WERI-Rb-1 (cell line): Measurements from ENCODE around the gene RLN3.

Experiments used
- DNase-seq: peaks from one replicate; pipeline ENCODE4 v3.0.0-alpha.2; 2020
- H3K27ac ChIP-seq: fragments of 250-450 bp; sonication (Bioruptor Pico); 2 replicates; pipeline ENCODE4 v1.5.1; 2020; ENCODE audit warnings: mild to moderate bottlenecking, moderate library complexity
- H3K27me3 ChIP-seq: fragments of 250-450 bp; sonication (Bioruptor Pico); 2 replicates; pipeline ENCODE4 v1.5.1; 2021; ENCODE audit warnings: mild to moderate bottlenecking, low read depth, moderate library complexity; ENCODE audit not compliant: insufficient read depth, severe bottlenecking
- H3K36me3 ChIP-seq: fragments of 250-450 bp; sonication (Bioruptor Pico); 2 replicates; pipeline ENCODE4 v1.5.1; 2020; ENCODE audit warnings: mild to moderate bottlenecking, moderate library complexity
- H3K4me3 ChIP-seq: 2 replicates; pipeline ENCODE4 v1.5.1; 2011; ENCODE audit warnings: low read depth, mild to moderate bottlenecking, control low read depth, low read length
- H3K9me3 ChIP-seq: fragments of 250-450 bp; sonication (Bioruptor Pico); 2 replicates; pipeline ENCODE4 v1.5.1; 2021; ENCODE audit warnings: mild to moderate bottlenecking, moderate library complexity; ENCODE audit not compliant: severe bottlenecking
- TF ChIP-seq, protein P1 (sequence below): IDR thresholded peaks from 2 replicates; pipeline ENCODE4 v1.5.1; 2011; ENCODE audit warnings: low read depth, mild to moderate bottlenecking, control low read depth, inconsistent platforms, low read length

The RLN3 gene

DNA sequence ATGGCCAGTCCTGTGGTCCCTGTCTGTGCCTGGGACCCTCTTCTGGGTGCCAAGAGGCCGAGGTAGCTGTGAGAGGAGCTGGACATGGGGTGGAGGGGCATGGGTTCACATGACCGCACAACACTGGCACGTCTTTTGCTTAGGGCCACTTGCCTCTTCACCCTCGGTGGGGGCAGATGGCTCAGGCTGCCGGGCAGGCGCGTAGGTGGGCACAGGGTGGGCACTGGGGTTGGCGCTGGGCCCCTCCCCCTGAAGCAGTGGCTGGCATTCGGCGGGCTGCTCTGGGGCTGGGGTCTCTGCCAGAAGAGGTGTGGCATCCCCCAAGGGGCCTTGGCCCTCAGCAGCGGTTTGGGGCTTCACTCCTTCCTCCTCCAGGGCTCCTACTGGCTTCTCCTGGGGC is 25.6 kb downstream of the RLN3 start:
- peaks cover under 1% of the 10 kb centered on the region for H3K9me3 ChIP-seq
- no peak overlapping the region for H3K27ac ChIP-seq
- no peak overlapping the region for H3K4me3 ChIP-seq
- DNase-seq = no peak
- H3K36me3 ChIP-seq = peaks cover 2% of the 10 kb centered on the region; the same call in 1 of the 2 replicates
- TF ChIP-seq, protein P1, sequence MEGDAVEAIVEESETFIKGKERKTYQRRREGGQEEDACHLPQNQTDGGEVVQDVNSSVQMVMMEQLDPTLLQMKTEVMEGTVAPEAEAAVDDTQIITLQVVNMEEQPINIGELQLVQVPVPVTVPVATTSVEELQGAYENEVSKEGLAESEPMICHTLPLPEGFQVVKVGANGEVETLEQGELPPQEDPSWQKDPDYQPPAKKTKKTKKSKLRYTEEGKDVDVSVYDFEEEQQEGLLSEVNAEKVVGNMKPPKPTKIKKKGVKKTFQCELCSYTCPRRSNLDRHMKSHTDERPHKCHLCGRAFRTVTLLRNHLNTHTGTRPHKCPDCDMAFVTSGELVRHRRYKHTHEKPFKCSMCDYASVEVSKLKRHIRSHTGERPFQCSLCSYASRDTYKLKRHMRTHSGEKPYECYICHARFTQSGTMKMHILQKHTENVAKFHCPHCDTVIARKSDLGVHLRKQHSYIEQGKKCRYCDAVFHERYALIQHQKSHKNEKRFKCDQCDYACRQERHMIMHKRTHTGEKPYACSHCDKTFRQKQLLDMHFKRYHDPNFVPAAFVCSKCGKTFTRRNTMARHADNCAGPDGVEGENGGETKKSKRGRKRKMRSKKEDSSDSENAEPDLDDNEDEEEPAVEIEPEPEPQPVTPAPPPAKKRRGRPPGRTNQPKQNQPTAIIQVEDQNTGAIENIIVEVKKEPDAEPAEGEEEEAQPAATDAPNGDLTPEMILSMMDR = no peak
- H3K27me3 ChIP-seq = no peaks in the 10 kb centered on the region

GRCh38 chr19:14054099-14054498 is 26.2 kb downstream of the RLN3 start:
- Histone ChIP-seq H3K4me3 (no peak overlapping the region), H3K36me3 (no peaks in the 10 kb centered on the region), H3K9me3 (no peaks in the 10 kb centered on the region), H3K27me3 (no peaks in the 10 kb centered on the region), H3K27ac (no peak overlapping the region)
- TF ChIP-seq, protein P1 = no peak
- DNase-seq = no peak

DNA sequence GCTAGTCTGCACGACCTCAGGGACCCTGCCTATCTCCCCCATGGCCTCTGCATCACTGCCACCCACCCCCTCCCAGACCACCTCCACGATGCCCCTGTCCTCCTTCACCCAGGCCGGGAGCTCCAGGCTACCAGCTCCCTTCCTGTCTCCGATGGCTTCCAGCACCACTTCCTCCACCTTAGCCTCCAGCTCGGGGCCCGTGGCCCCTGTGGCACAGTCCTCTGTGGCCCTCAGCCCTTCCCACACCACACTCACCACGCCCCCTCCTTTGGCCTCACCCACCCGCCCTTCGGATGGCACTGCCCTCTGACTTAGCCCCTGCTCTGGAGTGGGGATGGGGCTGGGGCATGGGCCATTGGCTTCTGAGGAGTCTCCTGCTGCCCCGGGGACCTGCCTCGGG is 26.8 kb downstream of the RLN3 start:
- no peaks in the 10 kb centered on the region for H3K36me3 ChIP-seq
- H3K27me3 ChIP-seq = no peaks in the 10 kb centered on the region
- no peaks in the 10 kb centered on the region for H3K9me3 ChIP-seq
- H3K4me3 ChIP-seq = no peak overlapping the region
- no peak overlapping the region for H3K27ac ChIP-seq
- TF ChIP-seq, protein P1 = no peak
- no peak for DNase-seq

DNA sequence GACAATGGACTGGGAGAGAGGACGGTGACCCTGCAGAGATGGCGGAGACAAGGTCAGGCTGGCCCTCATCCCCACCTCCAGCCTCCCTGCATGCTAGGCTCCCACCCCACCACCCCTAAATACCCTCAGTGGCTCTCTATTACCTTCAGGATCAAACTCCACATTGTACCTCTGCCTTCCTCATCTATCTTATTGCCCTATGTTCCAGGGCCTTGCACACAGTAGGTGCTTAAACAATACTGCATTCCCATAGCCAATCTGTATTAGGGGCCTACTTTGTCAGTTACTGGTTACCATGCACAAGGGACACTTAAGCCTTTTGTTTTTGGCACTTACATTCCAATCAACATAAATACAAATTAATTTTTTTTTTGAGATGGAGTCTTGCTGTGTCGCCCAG is 27.4 kb downstream of the RLN3 start:
- no peak for DNase-seq
- TF ChIP-seq, protein P1 = no peak
- H3K9me3 ChIP-seq = no peaks in the 10 kb centered on the region
- H3K36me3 ChIP-seq = no peaks in the 10 kb centered on the region
- no peak overlapping the region for H3K27ac ChIP-seq
- H3K27me3 ChIP-seq = no peaks in the 10 kb centered on the region
- H3K4me3 ChIP-seq = no peak overlapping the region

GRCh38 chr19:14056069-14056666 is 28.2 kb downstream of the RLN3 start:
- no peaks in the 10 kb centered on the region for H3K27me3 ChIP-seq
- DNase-seq = no peak
- H3K36me3 ChIP-seq = no peaks in the 10 kb centered on the region
- H3K9me3 ChIP-seq = no peaks in the 10 kb centered on the region
- TF ChIP-seq, protein P1 = no peak
- H3K4me3 ChIP-seq = no peak overlapping the region
- no peak overlapping the region for H3K27ac ChIP-seq

GRCh38 chr19:14056741-14057356 is 28.9 kb downstream of the RLN3 start:
- Histone ChIP-seq H3K27me3 (no peaks in the 10 kb centered on the region), H3K27ac (no peak overlapping the region), H3K9me3 (no peaks in the 10 kb centered on the region), H3K36me3 (no peaks in the 10 kb centered on the region), H3K4me3 (peak overlapping the region; percentile 31)
- TF ChIP-seq, protein P1 = no peak
- no peak for DNase-seq
